Middle frontal gyrus (tissue), 1 donor: ENCODE measurements around the gene TOMM20.
"Not testable (repeated sequence)": the region's sequence is repeated elsewhere in the genome, so short reads cannot be mapped to it uniquely, and the experiment has no call there.

Experiments used
- DNase-seq: peaks from one replicate; pipeline ENCODE4 v3.0.0-alpha.2; 2015; ENCODE audit warnings: low spot score; ENCODE audit errors: extremely low spot score

TOMM20 gene

GRCh38 chr1:235128456-235129328, at the start of gene TOMM20:
Gene TOMM20 (minus strand): TSS chr1:235128837. CDS start chr1:235128715, 122 bp downstream.
- peak; percentile 98 for DNase-seq

GRCh38 chr1:235176486-235176885, 47.8 kb upstream of the TOMM20 start:
- no peak for DNase-seq

- DNase-seq = no peak
These were observed 41.3 kb upstream of the TOMM20 start for GRCh38 chr1:235169986-235170385.

GRCh38 chr1:235168375-235168774, 39.7 kb upstream of the TOMM20 start:
- no peak for DNase-seq

- DNase-seq = no peak
These were observed 33.2 kb upstream of the TOMM20 start for GRCh38 chr1:235161685-235162327.

- peak; percentile 82 for DNase-seq
These were observed 32.5 kb upstream of the TOMM20 start, which contains the start of gene RBM34 for GRCh38 chr1:235160957-235161684. Gene RBM34 (minus strand): TSS chr1:235161250. CDS start chr1:235161226, 24 bp downstream.

GRCh38 chr1:235160383-235160956, 31.8 kb upstream of the TOMM20 start:
- no peak for DNase-seq

- not testable (repeated sequence) for DNase-seq
These were observed 31.3 kb upstream of the TOMM20 start for GRCh38 chr1:235159930-235160329.

- DNase-seq = not testable (repeated sequence)
These were observed 30.6 kb upstream of the TOMM20 start for GRCh38 chr1:235159284-235159683.

- DNase-seq = no peak
These were observed 30.0 kb upstream of the TOMM20 start for GRCh38 chr1:235158680-235159079.

GRCh38 chr1:235157150-235157549, 28.5 kb upstream of the TOMM20 start:
- DNase-seq = no peak

- DNase-seq = no peak
These were observed 28.1 kb upstream of the TOMM20 start for GRCh38 chr1:235156740-235157139.

- no peak for DNase-seq
These were observed 27.6 kb upstream of the TOMM20 start for GRCh38 chr1:235156265-235156664.

- DNase-seq = no peak
These were observed 23.6 kb upstream of the TOMM20 start for GRCh38 chr1:235152235-235152634.

GRCh38 chr1:235151033-235151432, 22.4 kb upstream of the TOMM20 start:
- DNase-seq = no peak

- DNase-seq = no peak
These were observed 21.2 kb upstream of the TOMM20 start for GRCh38 chr1:235149824-235150223.

GRCh38 chr1:235147269-235147668, 18.6 kb upstream of the TOMM20 start:
- DNase-seq = no peak

GRCh38 chr1:235145639-235146038, 17.0 kb upstream of the TOMM20 start:
- no peak for DNase-seq

GRCh38 chr1:235142991-235143390, 14.4 kb upstream of the TOMM20 start:
- no peak for DNase-seq

- no peak for DNase-seq
These were observed 10.7 kb upstream of the TOMM20 start for GRCh38 chr1:235139315-235139714.

GRCh38 chr1:235138821-235139220, 10.2 kb upstream of the TOMM20 start:
- DNase-seq = no peak
